Omental fat pad (tissue), 4 donors: ENCODE results near the gene IFNL1. TPM values are rescaled to one million over a fixed set of nuclear protein-coding genes. Genes with fewer than 3 reads are reported as not detected.
"Not testable (repeated sequence)": the region's sequence is repeated elsewhere in the genome, so short reads cannot be mapped to it uniquely, and the experiment has no call there.

Experiments used
- ATAC-seq: fragments of 150-250 bp; one replicate; pipeline ENCODE4 v1.9.1; 2016; ENCODE audit warnings: mild to moderate bottlenecking, moderate library complexity; ENCODE audit not compliant: low FRiP score
- DNase-seq: peaks from one replicate; pipeline ENCODE4 v3.0.0-alpha.2; 2019; ENCODE audit warnings: low spot score
- CTCF ChIP-seq, 3 donors: fragments of 450-650 bp; IDR thresholded peaks; one replicate each; pipeline ENCODE4 v1.5.1; 2016 to 2017; ENCODE audit warnings: antibody characterized with exemption in 3 of 3, mild to moderate bottlenecking in 3 of 3, moderate library complexity in 2 of 3
- total RNA-seq, 4 donors: library from RNA; depleted of rRNA; stranded (reverse); fragments of >200 nt; gene quantifications; one replicate each; pipeline ENCODE4 v1.1.0, GENCODE V29; 2016

Gene IFNL1
- total RNA-seq, 4 donors from 2014 or later = not detected

- no peak for TF ChIP-seq CTCF (IDR thresholded peaks at IDR 0.05)
- DNase-seq (no peak), ATAC-seq (no peak)
Measured at GRCh38 chr19:39325778-39326665, 29.8 kb downstream of the IFNL1 start.

GRCh38 chr19:39327363-39328045, 31.3 kb downstream of the IFNL1 start:
- no peak for TF ChIP-seq CTCF (IDR thresholded peaks at IDR 0.05)
- ATAC-seq = no peak
- DNase-seq = no peak

- TF ChIP-seq CTCF (IDR thresholded peaks at IDR 0.05) = peak in 2 of 3 donors; percentile 56 to 90
- DNase-seq = peak; percentile 91
- no peak for ATAC-seq
Measured at GRCh38 chr19:39328046-39328705, 32.0 kb downstream of the IFNL1 start.

- no peak for ATAC-seq
- no peak for TF ChIP-seq CTCF (IDR thresholded peaks at IDR 0.05)
- DNase-seq = no peak
Measured at GRCh38 chr19:39329948-39330347, 33.7 kb downstream of the IFNL1 start.

GRCh38 chr19:39332293-39332692, 36.1 kb downstream of the IFNL1 start:
- no peak for TF ChIP-seq CTCF (IDR thresholded peaks at IDR 0.05)

GRCh38 chr19:39332738-39333137, 36.5 kb downstream of the IFNL1 start:
- DNase-seq, ATAC-seq: not testable (repeated sequence)

More at GRCh38 chr19:39332293-39332692, 36.1 kb downstream of the IFNL1 start:
- no peak for ATAC-seq
- DNase-seq = no peak

GRCh38 chr19:39333507-39333906, 37.3 kb downstream of the IFNL1 start:
- DNase-seq = no peak

More at GRCh38 chr19:39333507-39333906, 37.3 kb downstream of the IFNL1 start:
- no peak for ATAC-seq
- TF ChIP-seq CTCF (IDR thresholded peaks at IDR 0.05) = no peak
